ENCODE measurements around the gene ZNF667.

ZNF667 gene

GRCh38 chr19:56491399-56491798 lies 14.3 kb upstream of the ZNF667 start:
- DNase-seq: no peak
- H3K27me3 ChIP-seq (ENCODE audit: insufficient read depth, low read depth, severe bottlenecking): no peaks in the 10 kb centered on the region
- H3K36me3 ChIP-seq: peaks cover 4% of the 10 kb centered on the region; the same call in 1 of the 2 replicates
- H3K9me3 ChIP-seq (ENCODE audit: severe bottlenecking): no peaks in the 10 kb centered on the region
- no peak overlapping the region for H3K4me3 ChIP-seq (ENCODE audit: low read depth, low read length)
- TF ChIP-seq CTCF (IDR thresholded peaks at IDR 0.05; ENCODE audit: low read depth, low read length): no peak
- no peak overlapping the region for H3K27ac ChIP-seq

- DNase-seq: peak; percentile 95
- no peaks in the 10 kb centered on the region for H3K9me3 ChIP-seq (ENCODE audit: severe bottlenecking)
- peaks cover 5% of the 10 kb centered on the region for H3K36me3 ChIP-seq
- H3K4me3 ChIP-seq (ENCODE audit: low read depth, low read length): peak overlapping the region; percentile 91
- TF ChIP-seq CTCF (IDR thresholded peaks at IDR 0.05; ENCODE audit: low read depth, low read length): no peak
- no peaks in the 10 kb centered on the region for H3K27me3 ChIP-seq (ENCODE audit: insufficient read depth, low read depth, severe bottlenecking)
- H3K27ac ChIP-seq: peak overlapping the region; percentile 83
These were observed 539 bp upstream of the ZNF667 start for GRCh38 chr19:56477429-56478338.

- H3K27ac ChIP-seq: no peak overlapping the region
These were observed 1.1 kb downstream of the ZNF667 start for GRCh38 chr19:56476093-56476492.

GRCh38 chr19:56474308-56474707 lies 2.8 kb downstream of the ZNF667 start:
- H3K36me3 ChIP-seq: peaks cover 29% of the 10 kb centered on the region
- H3K27ac ChIP-seq: no peak overlapping the region
- DNase-seq: no peak
- no peaks in the 10 kb centered on the region for H3K9me3 ChIP-seq (ENCODE audit: severe bottlenecking)
- H3K27me3 ChIP-seq (ENCODE audit: insufficient read depth, low read depth, severe bottlenecking): no peaks in the 10 kb centered on the region
- H3K4me3 ChIP-seq (ENCODE audit: low read depth, low read length): no peak overlapping the region
- TF ChIP-seq CTCF (IDR thresholded peaks at IDR 0.05; ENCODE audit: low read depth, low read length): no peak

More at GRCh38 chr19:56476093-56476492, 1.1 kb downstream of the ZNF667 start:
- Histone ChIP-seq H3K36me3 (peaks cover 20% of the 10 kb centered on the region), H3K4me3 (ENCODE audit: low read depth, low read length) (peak overlapping the region; percentile 91), H3K27me3 (ENCODE audit: insufficient read depth, low read depth, severe bottlenecking) (no peaks in the 10 kb centered on the region), H3K9me3 (ENCODE audit: severe bottlenecking) (no peaks in the 10 kb centered on the region)
- no peak for DNase-seq
- TF ChIP-seq CTCF (IDR thresholded peaks at IDR 0.05; ENCODE audit: low read depth, low read length): no peak

GRCh38 chr19:56441206-56441792 lies 35.8 kb downstream of the ZNF667 start:
- DNase-seq: no peak
- Histone ChIP-seq H3K27ac (no peak overlapping the region), H3K4me3 (ENCODE audit: low read depth, low read length) (no peak overlapping the region), H3K36me3 (peaks cover 36% of the 10 kb centered on the region), H3K9me3 (ENCODE audit: severe bottlenecking) (peaks cover 37% of the 10 kb centered on the region), H3K27me3 (ENCODE audit: insufficient read depth, low read depth, severe bottlenecking) (no peaks in the 10 kb centered on the region)
- no peak for TF ChIP-seq CTCF (IDR thresholded peaks at IDR 0.05; ENCODE audit: low read depth, low read length)
